CD4-positive, alpha-beta memory T cell (primary cell): ENCODE measurements around the gene MYO18B. TPM values are rescaled to one million over a fixed set of nuclear protein-coding genes. Genes with fewer than 3 reads are reported as not detected.

Experiments used
- CTCF ChIA-PET: fragments of 350-600 bp; sonication (Branson Sonifier 250); formaldehyde crosslinking; loops from one replicate; lab custom pipeline; 2021; ENCODE audit warnings: inconsistent platforms; ENCODE audit not compliant: partially characterized antibody; lab: Charles Lee
- POLR2A ChIA-PET: fragments of 350-600 bp; sonication (Branson Sonifier 250); formaldehyde crosslinking; loops from one replicate; lab custom pipeline; 2021; ENCODE audit not compliant: partially characterized antibody; lab: Charles Lee
- DNase-seq, 5 donors: peaks; one replicate each; pipeline versions ENCODE4 v3.0.0 to v3.0.0-alpha.2; 2020 to 2022; ENCODE audit warnings: mixed read lengths in 1 of 5
- H3K27ac ChIP-seq: one replicate; pipeline ENCODE4 v1.7.0; 2013; ENCODE audit warnings: low read depth, low read length
- H3K27me3 ChIP-seq: 2 replicates; pipeline ENCODE4 v1.7.0; 2013; ENCODE audit warnings: mild to moderate bottlenecking, low read length, moderate library complexity; ENCODE audit not compliant: insufficient read depth
- H3K36me3 ChIP-seq: 2 replicates; pipeline ENCODE4 v1.7.0; 2013; ENCODE audit warnings: mild to moderate bottlenecking, low read length, moderate library complexity; ENCODE audit not compliant: insufficient read depth
- H3K4me1 ChIP-seq: 2 replicates; pipeline ENCODE4 v1.7.0; 2013; ENCODE audit warnings: mild to moderate bottlenecking, low read length, moderate library complexity; ENCODE audit not compliant: insufficient read depth
- H3K4me3 ChIP-seq, 2 donors: one replicate each; pipeline ENCODE4 v1.7.0; 2013; ENCODE audit warnings: low read length in 2 of 2, mild to moderate bottlenecking in 1 of 2
- H3K9me3 ChIP-seq, 2 donors: one replicate each; pipeline ENCODE4 v1.7.0; 2013; ENCODE audit warnings: low read length in 2 of 2, control low read depth in 1 of 2; ENCODE audit not compliant: control insufficient read depth in 1 of 2
- H3K27ac Mint-ChIP-seq, 7 donors: one replicate each; pipeline ENCODE4 v1.8.0; 2020 to 2021; ENCODE audit warnings: mixed read lengths in 7 of 7, mild to moderate bottlenecking in 6 of 7, inconsistent platforms in 3 of 7, moderate library complexity in 3 of 7
- H3K27me3 Mint-ChIP-seq, 2 donors: one replicate each; pipeline ENCODE4 v1.8.0; 2020 to 2021; ENCODE audit warnings: mixed read lengths in 2 of 2
- H3K36me3 Mint-ChIP-seq, 2 donors: one replicate each; pipeline ENCODE4 v1.8.0; 2020 to 2021; ENCODE audit warnings: mixed read lengths in 2 of 2, inconsistent platforms in 1 of 2, mild to moderate bottlenecking in 1 of 2
- H3K4me1 Mint-ChIP-seq, 4 donors: one replicate each; pipeline ENCODE4 v1.8.0; 2020 to 2021; ENCODE audit warnings: mixed read lengths in 4 of 4, mild to moderate bottlenecking in 1 of 4
- H3K4me3 Mint-ChIP-seq, 8 donors: one replicate each; pipeline ENCODE4 v1.8.0; 2020 to 2021; ENCODE audit warnings: mixed read lengths in 8 of 8, mild to moderate bottlenecking in 7 of 8, moderate library complexity in 6 of 8, inconsistent platforms in 3 of 8
- H3K9me3 Mint-ChIP-seq, 8 donors: one replicate each; pipeline ENCODE4 v1.8.0; 2020 to 2021; ENCODE audit warnings: mixed read lengths in 8 of 8, mild to moderate bottlenecking in 5 of 8, inconsistent platforms in 3 of 8, moderate library complexity in 1 of 8
- intact Hi-C: fragments of 100-400 bp; cut with micrococcal nuclease; formaldehyde crosslinking; loops from one replicate; pipeline ENCODE4 v1.15.1; 2023
- polyA plus RNA-seq, 2 donors: library from polyadenylated mRNA; unstranded; fragments of 300-500 nt; fragmentation: Illumina TruSeq; gene quantifications; one replicate each; pipeline ENCODE4 v1.2.3, GENCODE V29; 2021
- total RNA-seq, 2 experiments: library from RNA; stranded (reverse); gene quantifications; one replicate each; pipeline ENCODE4 v1.2.3, GENCODE V29; 2021

Gene MYO18B
- total and polyA plus RNA-seq, 4 experiments from 2014 or later: 0.02 to 0.26 (median 0.19) TPM; not detected in 1

DNA sequence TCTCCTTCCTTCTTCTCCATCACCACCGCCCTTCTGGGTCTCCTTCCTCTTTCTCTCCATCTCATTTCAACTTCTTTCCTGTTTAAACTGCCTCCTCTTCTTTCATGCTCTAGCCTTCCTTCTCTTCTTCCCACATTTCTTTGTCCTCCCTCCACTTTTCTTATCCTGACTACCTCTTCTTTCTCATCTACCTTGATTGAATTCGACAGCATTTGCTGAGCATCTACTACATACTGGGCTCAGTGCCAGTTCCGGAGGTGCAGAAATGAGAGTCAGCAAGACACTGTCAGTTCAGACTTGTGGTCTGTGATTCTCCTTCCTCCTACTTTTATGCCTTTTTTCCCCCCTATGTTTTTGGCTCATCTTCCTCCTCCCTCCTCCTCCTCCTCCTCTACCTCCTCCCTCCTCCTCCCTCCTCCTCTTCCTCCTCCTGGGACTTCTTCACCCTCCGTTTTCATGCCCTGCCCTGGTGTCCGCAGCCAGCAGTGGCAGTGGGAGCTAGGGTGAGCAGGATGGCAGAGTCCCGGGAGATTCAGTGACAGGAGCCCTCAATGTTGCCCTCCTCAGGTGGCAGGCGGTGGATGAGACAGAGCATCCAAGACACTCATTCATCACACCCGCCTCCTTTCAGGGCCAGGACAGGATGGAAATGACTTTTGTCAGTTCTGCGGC is 281.3 kb downstream of the MYO18B start:
- H3K9me3 ChIP-seq: no peaks in the 10 kb centered on the region
- no peaks in the 10 kb centered on the region for H3K4me1 Mint-ChIP-seq
- H3K4me1 ChIP-seq: no peaks in the 10 kb centered on the region
- CTCF ChIA-PET: no interaction called here
- no peaks in the 10 kb centered on the region for H3K36me3 Mint-ChIP-seq
- H3K27me3 Mint-ChIP-seq: peaks cover 2 to 3% of the 10 kb centered on the region in 2 donors
- no peak overlapping the region for H3K4me3 ChIP-seq
- H3K27ac Mint-ChIP-seq: no peak overlapping the region
- H3K9me3 Mint-ChIP-seq: peaks cover 0 to 13% (median 7%) of the 10 kb centered on the region in 8 donors
- no peak overlapping the region for H3K27ac ChIP-seq
- H3K27me3 ChIP-seq: no peaks in the 10 kb centered on the region
- no peak for DNase-seq
- no peak overlapping the region for H3K4me3 Mint-ChIP-seq
- no peaks in the 10 kb centered on the region for H3K36me3 ChIP-seq
- POLR2A ChIA-PET: no interaction called here
- intact Hi-C loops: no loop called here

- ChIA-PET CTCF (no interaction called here), POLR2A (no interaction called here)
- no peak for DNase-seq
- peaks cover 0 to 13% (median 6%) of the 10 kb centered on the region in 8 donors for H3K9me3 Mint-ChIP-seq
- no peaks in the 10 kb centered on the region for H3K4me1 Mint-ChIP-seq
- Histone ChIP-seq H3K4me3 (no peak overlapping the region), H3K36me3 (no peaks in the 10 kb centered on the region), H3K27me3 (no peaks in the 10 kb centered on the region), H3K4me1 (no peaks in the 10 kb centered on the region), H3K27ac (no peak overlapping the region), H3K9me3 (no peaks in the 10 kb centered on the region)
- no peak overlapping the region for H3K4me3 Mint-ChIP-seq
- no peaks in the 10 kb centered on the region for H3K36me3 Mint-ChIP-seq
- H3K27ac Mint-ChIP-seq: no peak overlapping the region
- peaks cover 0 to 3% of the 10 kb centered on the region in 2 donors for H3K27me3 Mint-ChIP-seq
- intact Hi-C loops: no loop called here
These were observed 283.6 kb downstream of the MYO18B start for GRCh38 chr22:26025626-26026025.

DNA sequence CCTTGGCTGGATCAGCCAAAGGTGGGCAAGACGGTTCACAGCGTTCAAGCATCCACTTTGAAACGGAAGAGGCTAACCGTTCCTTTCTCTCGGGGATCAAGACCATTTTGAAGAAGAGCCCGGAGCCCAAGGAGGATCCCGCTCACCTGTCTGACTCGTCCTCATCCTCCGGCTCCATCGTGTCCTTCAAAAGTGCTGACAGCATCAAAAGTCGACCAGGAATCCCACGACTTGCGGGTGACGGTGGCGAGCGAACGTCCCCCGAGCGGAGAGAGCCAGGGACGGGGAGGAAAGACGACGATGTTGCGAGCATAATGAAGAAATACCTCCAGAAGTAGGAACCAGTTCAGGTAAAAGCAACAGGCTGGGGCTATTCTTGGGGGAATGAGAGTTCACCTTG is 285.4 kb downstream of the MYO18B start:
- H3K36me3 ChIP-seq: no peaks in the 10 kb centered on the region
- H3K27me3 ChIP-seq: no peaks in the 10 kb centered on the region
- POLR2A ChIA-PET: no interaction called here
- no peaks in the 10 kb centered on the region for H3K4me1 ChIP-seq
- H3K9me3 ChIP-seq: no peaks in the 10 kb centered on the region
- Mint-ChIP-seq H3K4me1 (no peaks in the 10 kb centered on the region), H3K4me3 (no peak overlapping the region), H3K27me3 (peaks cover 0 to 3% of the 10 kb centered on the region in 2 donors), H3K9me3 (peaks cover 0 to 9% (median 6%) of the 10 kb centered on the region in 8 donors), H3K27ac (no peak overlapping the region), H3K36me3 (no peaks in the 10 kb centered on the region)
- DNase-seq: no peak
- H3K27ac ChIP-seq: no peak overlapping the region
- CTCF ChIA-PET: no interaction called here
- no peak overlapping the region for H3K4me3 ChIP-seq
- intact Hi-C loops: no loop called here

DNA sequence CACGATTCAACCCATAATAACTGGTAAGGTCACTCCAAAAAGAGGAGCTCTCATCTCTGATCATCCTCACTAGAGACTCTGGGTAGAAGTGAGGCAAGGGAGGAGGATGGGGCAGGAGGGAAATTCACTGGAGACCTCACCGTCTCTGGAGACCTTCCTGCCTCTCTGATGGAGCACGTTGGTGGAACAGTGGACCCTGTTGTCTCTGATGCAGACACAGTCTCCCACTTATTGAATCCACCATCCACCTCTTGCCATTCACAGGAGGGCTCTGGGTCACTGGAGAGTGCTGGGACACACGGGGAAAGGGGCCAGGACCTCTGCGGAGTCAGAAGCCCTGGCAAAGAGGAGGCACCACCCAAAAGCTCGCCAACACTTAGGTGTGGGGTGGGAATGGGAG is 289.7 kb downstream of the MYO18B start:
- H3K27me3 ChIP-seq: no peaks in the 10 kb centered on the region
- no peak for DNase-seq
- no peaks in the 10 kb centered on the region for H3K36me3 Mint-ChIP-seq
- POLR2A ChIA-PET: no interaction called here
- H3K27me3 Mint-ChIP-seq: peaks cover 0 to 2% of the 10 kb centered on the region in 2 donors
- no peaks in the 10 kb centered on the region for H3K36me3 ChIP-seq
- no peak overlapping the region for H3K4me3 Mint-ChIP-seq
- peaks cover 0 to 9% of the 10 kb centered on the region in 2 donors for H3K9me3 ChIP-seq
- H3K4me1 Mint-ChIP-seq: no peaks in the 10 kb centered on the region
- H3K27ac ChIP-seq: no peak overlapping the region
- peaks cover 3 to 17% (median 12%) of the 10 kb centered on the region in 8 donors for H3K9me3 Mint-ChIP-seq
- CTCF ChIA-PET: no interaction called here
- H3K4me1 ChIP-seq: no peaks in the 10 kb centered on the region
- H3K27ac Mint-ChIP-seq: no peak overlapping the region
- intact Hi-C loops: no loop called here
- no peak overlapping the region for H3K4me3 ChIP-seq

GRCh38 chr22:26033071-26033470 is 291.1 kb downstream of the MYO18B start:
- no peak overlapping the region for H3K27ac ChIP-seq
- no peaks in the 10 kb centered on the region for H3K4me1 ChIP-seq
- CTCF ChIA-PET: no interaction called here
- intact Hi-C loops: no loop called here
- Mint-ChIP-seq H3K27me3 (peaks cover 0 to 2% of the 10 kb centered on the region in 2 donors), H3K9me3 (peaks cover 3 to 21% (median 14%) of the 10 kb centered on the region in 8 donors), H3K4me1 (no peaks in the 10 kb centered on the region), H3K36me3 (no peaks in the 10 kb centered on the region), H3K27ac (no peak overlapping the region), H3K4me3 (no peak overlapping the region)
- no peak overlapping the region for H3K4me3 ChIP-seq
- no peak for DNase-seq
- H3K36me3 ChIP-seq: no peaks in the 10 kb centered on the region
- POLR2A ChIA-PET: no interaction called here
- H3K9me3 ChIP-seq: peaks cover 0 to 9% of the 10 kb centered on the region in 2 donors
- H3K27me3 ChIP-seq: no peaks in the 10 kb centered on the region

DNA sequence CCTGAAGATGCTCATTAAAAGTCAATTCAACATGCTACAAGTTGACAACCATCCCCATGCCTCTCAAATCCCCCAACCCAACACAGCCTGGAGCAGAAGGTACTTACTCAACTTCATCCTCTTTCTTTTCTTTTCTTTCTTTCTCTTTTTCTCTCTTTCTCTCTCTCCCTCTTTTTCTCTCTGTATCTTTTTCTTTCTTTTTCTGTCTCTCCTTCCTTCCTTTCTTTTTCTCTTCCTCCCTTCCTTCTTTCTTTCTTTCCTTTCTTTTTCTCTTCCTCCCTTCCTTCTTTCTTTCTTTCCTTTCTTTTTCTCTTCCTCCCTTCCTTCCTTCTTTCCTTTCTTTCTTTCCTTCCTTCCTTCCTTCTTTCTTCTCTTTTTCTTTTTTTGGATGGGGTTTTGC is 291.6 kb downstream of the MYO18B start:
- intact Hi-C loops: no loop called here
- Histone ChIP-seq H3K9me3 (peaks cover 0 to 9% of the 10 kb centered on the region in 2 donors), H3K27me3 (no peaks in the 10 kb centered on the region), H3K4me3 (no peak overlapping the region), H3K4me1 (no peaks in the 10 kb centered on the region), H3K27ac (no peak overlapping the region), H3K36me3 (no peaks in the 10 kb centered on the region)
- CTCF ChIA-PET: no interaction called here
- H3K36me3 Mint-ChIP-seq: no peaks in the 10 kb centered on the region
- DNase-seq: no peak
- H3K9me3 Mint-ChIP-seq: peaks cover 3 to 21% (median 14%) of the 10 kb centered on the region in 8 donors
- no peak overlapping the region for H3K27ac Mint-ChIP-seq
- POLR2A ChIA-PET: no interaction called here
- H3K27me3 Mint-ChIP-seq: peaks cover 0 to 2% of the 10 kb centered on the region in 2 donors
- H3K4me3 Mint-ChIP-seq: no peak overlapping the region
- H3K4me1 Mint-ChIP-seq: no peaks in the 10 kb centered on the region

GRCh38 chr22:26035523-26035922 is 293.5 kb downstream of the MYO18B start:
- POLR2A ChIA-PET: no interaction called here
- DNase-seq: no peak
- H3K36me3 Mint-ChIP-seq: no peaks in the 10 kb centered on the region
- Histone ChIP-seq H3K27me3 (no peaks in the 10 kb centered on the region), H3K9me3 (peaks cover 0 to 9% of the 10 kb centered on the region in 2 donors), H3K27ac (no peak overlapping the region), H3K4me1 (no peaks in the 10 kb centered on the region), H3K4me3 (no peak overlapping the region), H3K36me3 (no peaks in the 10 kb centered on the region)
- H3K27ac Mint-ChIP-seq: no peak overlapping the region
- intact Hi-C loops: no loop called here
- CTCF ChIA-PET: no interaction called here
- H3K4me3 Mint-ChIP-seq: no peak overlapping the region
- H3K27me3 Mint-ChIP-seq: peaks cover under 1 to 4% of the 10 kb centered on the region in 2 donors
- H3K9me3 Mint-ChIP-seq: peaks cover 3 to 21% (median 15%) of the 10 kb centered on the region in 8 donors
- H3K4me1 Mint-ChIP-seq: no peaks in the 10 kb centered on the region
